Gastrocnemius medialis (tissue), 4 donors: ENCODE measurements around the gene CFAP299.

Experiments
- CTCF ChIP-seq, 5 experiments: fragments of 450-650 bp in 3 of 5; fragments of 200-600 bp in 2 of 5; sonication (generic) in 2 of 5; IDR thresholded peaks in 4 of 5; conservative IDR thresholded peaks in 1 of 5; 1 replicate in 4 of 5; 2 replicates in 1 of 5; pipeline ENCODE4 v1.5.1; 2016 to 2019; ENCODE audit warnings: antibody characterized with exemption in 5 of 5, mild to moderate bottlenecking in 3 of 5, moderate library complexity in 3 of 5
- POLR2A ChIP-seq, 2 donors: fragments of 450-650 bp; IDR thresholded peaks; one replicate each; pipeline ENCODE4 v1.6.1; 2017; ENCODE audit warnings: antibody characterized with exemption in 2 of 2, mild to moderate bottlenecking in 2 of 2, moderate library complexity in 2 of 2

- TF ChIP-seq POLR2A (IDR thresholded peaks at IDR 0.05) (no peak), CTCF (IDR thresholded peaks at IDR 0.05 in 4 of 5, conservative IDR thresholded peaks at IDR 0.05 in 1 of 5) (no peak)
Observed at GRCh38 chr4:80776168-80776567, 440.6 kb downstream of the CFAP299 start.
